Left ventricle myocardium inferior (tissue), 1 donor: ENCODE data around the gene SMYD3. TPM values are rescaled to one million over a fixed set of nuclear protein-coding genes. Genes with fewer than 3 reads are reported as not detected.
A peak's percentile ranks its signal among the peaks of the same experiment; 100 is the strongest.

Source experiments
- DNase-seq: peaks from one replicate; pipeline ENCODE4 v3.0.0-alpha.2; 2020
- H3K27ac ChIP-seq: fragments of 200-600 bp; replicated peaks from 2 replicates; pipeline ENCODE4 v1.8.0; 2021
- H3K27me3 ChIP-seq: fragments of 200-600 bp; 2 replicates; pipeline ENCODE4 v1.8.0; 2021; ENCODE audit warnings: low read depth
- H3K36me3 ChIP-seq: fragments of 200-600 bp; 2 replicates; pipeline ENCODE4 v1.8.0; 2021
- H3K4me1 ChIP-seq: fragments of 200-600 bp; 2 replicates; pipeline ENCODE4 v1.8.0; 2021
- H3K4me3 ChIP-seq: fragments of 200-600 bp; 2 replicates; pipeline ENCODE4 v1.8.0; 2021; ENCODE audit warnings: mild to moderate bottlenecking, moderate library complexity
- H3K9me3 ChIP-seq: fragments of 200-600 bp; replicated peaks from 2 replicates; pipeline ENCODE4 v1.8.0; 2021
- CTCF ChIP-seq: fragments of 200-600 bp; IDR thresholded peaks from 2 replicates; pipeline ENCODE4 v1.8.0; 2021; ENCODE audit warnings: antibody characterized with exemption, mild to moderate bottlenecking, borderline replicate concordance
- intact Hi-C: fragments of 100-400 bp; cut with micrococcal nuclease; formaldehyde crosslinking; loops from one replicate; pipeline ENCODE4 v1.11.0; 2022
- total RNA-seq: library from RNA; stranded (reverse); fragmentation: NEBNext Ultra II Directional; extraction: Animal tissue kit (Norgen Biotek cat#: 25700); gene quantifications from one replicate; pipeline ENCODE4 v1.2.1, GENCODE V29; 2021
- donor health status: DM: no; HTN: yes; CAD: no; lungs with severe emphysema.

The SMYD3 gene
- total RNA-seq, 1 donor from 2014 or later, result 9.9 TPM

- no peaks in the 10 kb centered on the region for H3K27me3 ChIP-seq
- no peak for TF ChIP-seq CTCF
- intact Hi-C loops, result no loop called here
- H3K27ac ChIP-seq, result no peak overlapping the region
- H3K4me1 ChIP-seq, result peaks cover 23% of the 10 kb centered on the region
- no peak for DNase-seq
- H3K9me3 ChIP-seq, result no peaks in the 10 kb centered on the region
- H3K4me3 ChIP-seq, result no peak overlapping the region
- no peaks in the 10 kb centered on the region for H3K36me3 ChIP-seq
Observed at GRCh38 chr1:245788886-245789285, 718.2 kb downstream of the SMYD3 start.

- no peak for DNase-seq
- peaks cover 23% of the 10 kb centered on the region for H3K4me1 ChIP-seq
- intact Hi-C loops, result no loop called here
- H3K36me3 ChIP-seq, result no peaks in the 10 kb centered on the region
- H3K27me3 ChIP-seq, result no peaks in the 10 kb centered on the region
- no peak for TF ChIP-seq CTCF
- H3K9me3 ChIP-seq, result no peaks in the 10 kb centered on the region
- H3K27ac ChIP-seq, result no peak overlapping the region
- H3K4me3 ChIP-seq, result no peak overlapping the region
Observed at GRCh38 chr1:245788269-245788668, 718.8 kb downstream of the SMYD3 start.

GRCh38 chr1:245786948-245787347, 720.1 kb downstream of the SMYD3 start:
- no peak for DNase-seq
- no peaks in the 10 kb centered on the region for H3K9me3 ChIP-seq
- intact Hi-C loops, result no loop called here

GRCh38 chr1:245779797-245780755, 727.0 kb downstream of the SMYD3 start:
- peaks cover 7% of the 10 kb centered on the region for H3K9me3 ChIP-seq
- no peak overlapping the region for H3K27ac ChIP-seq
- peaks cover 12% of the 10 kb centered on the region for H3K4me1 ChIP-seq
- intact Hi-C loops, result no loop called here
- H3K4me3 ChIP-seq, result no peak overlapping the region
- peak; percentile 8 for TF ChIP-seq CTCF
- DNase-seq, result no peak
- no peaks in the 10 kb centered on the region for H3K36me3 ChIP-seq
- no peaks in the 10 kb centered on the region for H3K27me3 ChIP-seq

More at GRCh38 chr1:245786948-245787347, 720.1 kb downstream of the SMYD3 start:
- Histone ChIP-seq H3K4me3 (no peak overlapping the region), H3K4me1 (peaks cover 23% of the 10 kb centered on the region), H3K27me3 (no peaks in the 10 kb centered on the region), H3K36me3 (no peaks in the 10 kb centered on the region), H3K27ac (no peak overlapping the region)
- no peak for TF ChIP-seq CTCF

GRCh38 chr1:245777752-245778151, 729.3 kb downstream of the SMYD3 start:
- Histone ChIP-seq H3K9me3 (peaks cover 7% of the 10 kb centered on the region), H3K27ac (no peak overlapping the region), H3K27me3 (no peaks in the 10 kb centered on the region), H3K4me1 (peaks cover 27% of the 10 kb centered on the region), H3K4me3 (no peak overlapping the region), H3K36me3 (no peaks in the 10 kb centered on the region)
- no peak for DNase-seq
- intact Hi-C loops, result no loop called here
- no peak for TF ChIP-seq CTCF
